NCI-H345 (cell line): ENCODE results near the gene ZDHHC24.
"Not testable (repeated sequence)": the region's sequence is repeated elsewhere in the genome, so short reads cannot be mapped to it uniquely, and the experiment has no call there.

Experiments
- DNase-seq: peaks from one replicate; lab custom pipeline; 2025; lab: John Stamatoyannopoulos, UW

The ZDHHC24 gene

DNA sequence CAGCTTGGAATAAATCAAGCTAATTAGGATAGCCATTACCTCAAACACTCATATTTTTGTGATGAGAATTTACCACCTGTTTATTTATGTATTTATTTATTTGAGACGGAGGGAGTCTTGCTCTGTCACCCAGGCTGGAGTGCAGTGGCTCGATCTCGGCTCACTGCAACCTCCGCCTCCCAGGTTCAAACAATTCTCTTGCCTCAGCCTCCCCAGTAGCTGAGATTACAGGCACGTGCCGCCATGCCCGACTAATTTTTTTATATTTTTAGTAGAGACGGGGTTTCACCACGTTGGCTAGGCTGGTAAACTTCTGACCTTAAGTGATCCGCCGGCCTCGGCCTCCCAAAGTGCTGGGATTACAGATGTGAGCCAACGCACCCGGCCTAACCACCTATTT lies 896 bp downstream of the ZDHHC24 start:
- DNase-seq, result not testable (repeated sequence)

DNA sequence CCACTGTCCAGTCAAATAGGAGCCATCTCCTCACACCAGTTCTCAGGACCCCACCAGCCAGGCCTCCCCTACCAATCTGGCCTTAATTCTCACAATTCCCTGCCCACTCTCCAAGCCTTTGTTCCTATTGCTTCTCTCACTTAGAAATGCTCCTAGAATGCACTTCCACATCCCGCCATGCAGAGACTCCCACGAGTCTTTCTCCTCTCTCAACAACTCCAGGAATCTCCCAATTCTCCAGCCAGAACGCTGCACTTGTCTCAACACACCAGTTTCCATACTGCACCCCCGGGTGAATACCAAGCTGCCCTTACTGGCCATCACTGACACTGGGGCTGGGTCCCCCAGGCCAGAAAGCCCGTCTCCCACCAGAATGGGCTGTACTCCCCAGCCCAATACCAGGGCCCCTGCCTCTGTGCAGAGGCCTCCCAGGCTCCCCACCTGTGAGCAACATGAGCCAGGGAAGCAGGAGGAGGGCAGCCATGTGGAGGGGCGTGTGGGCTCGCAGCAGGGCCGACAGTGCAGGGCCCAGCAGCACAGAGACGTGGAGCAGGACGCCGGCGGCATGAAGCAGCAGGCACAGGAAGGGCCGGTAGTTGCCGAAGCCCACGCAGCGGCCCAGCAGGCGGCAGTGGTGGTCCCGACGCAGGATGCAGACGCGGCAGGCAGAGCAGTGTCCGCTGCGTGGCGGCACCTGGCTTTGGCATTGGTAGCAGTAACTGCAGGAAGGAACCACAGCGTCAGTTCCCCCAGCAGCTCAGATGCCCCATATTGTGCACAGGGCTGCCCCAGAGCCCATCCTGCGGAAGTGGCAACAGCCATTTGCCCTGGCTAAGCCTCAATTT lies 2.4 kb downstream of the ZDHHC24 start:
- no peak for DNase-seq

DNA sequence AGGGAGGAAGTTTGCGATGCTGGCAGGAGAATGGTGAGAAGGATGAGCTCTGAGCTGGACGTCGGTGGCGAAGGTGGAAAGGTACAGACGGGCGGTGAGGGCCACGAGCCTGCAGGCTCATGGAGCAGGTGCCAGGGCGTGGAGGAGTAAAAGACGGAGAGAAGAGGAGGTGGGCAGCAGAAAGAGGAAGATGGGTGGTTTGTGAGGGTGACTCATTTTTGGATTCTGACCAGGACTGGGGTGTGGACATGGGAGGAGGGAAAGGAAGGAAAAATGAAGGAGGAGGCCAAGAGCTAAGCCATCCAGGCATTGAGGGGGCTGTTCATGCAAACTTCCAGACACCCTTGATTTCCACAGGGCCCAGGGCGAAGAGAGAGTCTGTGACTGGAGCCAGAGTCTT lies 3.5 kb downstream of the ZDHHC24 start:
- DNase-seq, result no peak

DNA sequence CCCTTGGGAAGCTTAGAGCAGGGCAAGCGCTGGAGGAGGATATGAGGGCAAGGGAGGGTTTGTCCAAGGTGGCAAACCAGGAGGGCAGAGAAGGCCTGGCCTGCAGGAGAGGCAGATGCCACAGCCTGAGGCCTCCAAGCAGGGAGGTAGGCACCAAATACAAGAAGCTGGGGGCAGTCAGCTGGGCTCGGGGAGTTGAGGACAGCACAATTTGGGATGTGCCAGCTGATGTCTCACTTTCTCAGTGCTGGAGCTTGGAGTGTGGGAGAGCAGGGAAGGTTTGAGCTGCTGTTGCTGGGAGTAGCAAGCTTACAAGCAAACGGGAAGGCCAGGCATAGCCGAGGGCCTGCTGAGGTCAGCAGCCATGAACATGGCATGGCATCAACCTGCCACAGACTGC lies 4.0 kb downstream of the ZDHHC24 start:
- DNase-seq, result no peak

DNA sequence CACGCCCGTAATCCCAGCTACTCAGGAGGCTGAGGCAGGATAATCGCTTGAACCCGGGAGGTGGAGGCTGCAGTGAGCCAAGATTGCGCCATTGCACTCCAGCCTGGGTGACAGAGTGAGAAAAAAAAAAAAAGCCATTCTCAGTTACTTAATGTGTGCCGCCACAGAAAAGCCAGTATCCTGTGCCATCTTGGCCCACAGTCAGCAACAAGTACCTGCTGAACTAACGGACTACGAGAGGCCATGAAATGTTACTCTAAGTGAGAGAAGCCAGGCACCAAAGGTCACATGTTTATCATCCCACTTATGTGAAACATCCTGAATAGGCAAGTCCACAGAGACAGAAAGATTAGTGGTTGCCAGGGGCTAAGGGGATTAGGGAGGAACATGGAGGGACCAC lies 5.2 kb downstream of the ZDHHC24 start:
- not testable (repeated sequence) for DNase-seq

DNA sequence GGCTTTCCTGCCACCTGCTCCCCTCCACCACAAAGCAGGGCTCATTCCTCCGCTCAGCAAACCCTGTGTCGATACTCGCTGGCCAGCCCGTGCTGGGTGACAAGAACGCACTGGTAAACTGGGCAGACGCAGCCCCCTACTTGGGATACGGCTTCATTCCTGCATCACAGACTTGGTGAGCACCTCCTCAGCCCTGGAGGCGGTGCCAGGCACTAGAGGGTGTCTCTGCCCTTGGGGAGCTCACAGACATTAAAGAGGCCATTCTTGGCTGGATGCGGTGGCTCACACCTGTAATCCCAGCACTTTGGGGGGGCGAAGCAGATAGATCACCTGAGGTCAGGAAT lies 6.0 kb downstream of the ZDHHC24 start:
- no peak for DNase-seq

DNA sequence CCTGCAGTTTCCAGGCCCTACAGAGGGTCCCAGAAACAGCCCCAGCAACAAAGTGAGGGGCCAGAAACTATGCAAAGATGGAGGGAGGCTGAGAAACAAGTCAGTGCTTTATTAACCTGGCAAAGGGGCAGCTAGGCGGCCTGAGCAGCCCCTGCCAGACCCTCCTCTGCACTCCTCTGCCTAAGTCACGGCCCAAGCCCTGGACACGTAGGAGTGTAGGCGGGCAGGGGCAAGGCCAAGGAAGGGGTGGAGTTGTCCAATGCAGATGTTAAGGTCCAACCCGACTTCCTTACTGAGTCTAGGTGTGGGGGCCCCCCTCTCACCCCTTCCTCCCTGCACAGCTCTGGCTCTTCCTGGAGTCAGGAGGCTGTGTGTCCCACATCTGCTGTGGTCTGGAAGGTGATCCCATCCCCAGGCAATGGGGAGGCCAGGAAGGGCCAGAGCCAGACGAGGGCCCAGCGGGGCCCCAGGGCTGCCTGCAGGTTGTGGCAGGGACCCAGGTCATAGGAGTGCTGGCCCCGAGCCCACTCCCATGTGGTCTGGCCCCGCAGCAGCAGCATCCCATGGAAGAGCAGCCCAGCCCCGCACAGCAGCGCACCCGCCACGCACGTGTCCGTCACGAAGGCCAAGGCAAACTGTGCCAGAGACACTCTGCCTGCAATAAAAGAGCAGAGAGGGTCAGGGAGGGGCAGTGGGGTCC lies 6.5 kb downstream of the ZDHHC24 start:
- DNase-seq, result no peak

DNA sequence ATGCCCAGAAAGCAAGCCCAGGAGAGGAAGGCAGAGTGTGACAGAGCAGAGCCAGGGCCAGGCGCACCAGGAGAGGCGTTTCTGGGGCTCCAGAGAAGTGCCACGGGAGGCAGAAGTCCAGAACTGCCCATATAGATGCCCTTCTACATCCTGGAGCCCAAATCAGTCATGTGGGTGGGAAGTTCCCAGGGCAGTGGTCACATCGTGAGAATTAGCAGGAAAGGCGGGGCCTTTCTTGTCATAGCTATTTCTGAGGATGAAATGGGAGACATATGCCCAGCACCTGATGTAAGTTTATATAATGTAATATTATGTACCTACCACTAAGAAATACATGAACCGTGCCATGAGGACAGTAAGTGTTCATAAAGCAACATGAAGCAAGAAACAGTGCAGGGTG lies 13.1 kb downstream of the ZDHHC24 start:
- DNase-seq, result no peak

DNA sequence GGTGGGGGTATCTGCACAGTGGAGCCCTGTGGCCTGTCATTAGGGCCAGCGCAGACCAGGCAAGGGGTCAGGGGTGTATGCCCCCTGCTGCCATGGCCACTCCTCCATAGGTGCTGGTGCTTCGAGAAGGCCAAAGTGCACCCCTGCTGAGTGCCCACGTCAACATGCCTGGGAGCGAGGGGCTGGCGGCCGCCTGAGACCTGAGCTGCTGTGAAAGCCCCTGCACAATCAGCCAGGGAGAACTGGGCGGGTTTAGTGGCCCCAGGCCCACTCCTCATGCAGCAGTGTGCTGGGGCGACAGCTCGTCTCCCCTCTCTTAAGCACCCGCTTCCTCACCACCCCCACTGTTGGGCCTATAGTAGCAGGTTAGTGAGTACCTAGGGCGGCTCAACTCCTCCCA lies 14.0 kb downstream of the ZDHHC24 start:
- DNase-seq, result no peak

DNA sequence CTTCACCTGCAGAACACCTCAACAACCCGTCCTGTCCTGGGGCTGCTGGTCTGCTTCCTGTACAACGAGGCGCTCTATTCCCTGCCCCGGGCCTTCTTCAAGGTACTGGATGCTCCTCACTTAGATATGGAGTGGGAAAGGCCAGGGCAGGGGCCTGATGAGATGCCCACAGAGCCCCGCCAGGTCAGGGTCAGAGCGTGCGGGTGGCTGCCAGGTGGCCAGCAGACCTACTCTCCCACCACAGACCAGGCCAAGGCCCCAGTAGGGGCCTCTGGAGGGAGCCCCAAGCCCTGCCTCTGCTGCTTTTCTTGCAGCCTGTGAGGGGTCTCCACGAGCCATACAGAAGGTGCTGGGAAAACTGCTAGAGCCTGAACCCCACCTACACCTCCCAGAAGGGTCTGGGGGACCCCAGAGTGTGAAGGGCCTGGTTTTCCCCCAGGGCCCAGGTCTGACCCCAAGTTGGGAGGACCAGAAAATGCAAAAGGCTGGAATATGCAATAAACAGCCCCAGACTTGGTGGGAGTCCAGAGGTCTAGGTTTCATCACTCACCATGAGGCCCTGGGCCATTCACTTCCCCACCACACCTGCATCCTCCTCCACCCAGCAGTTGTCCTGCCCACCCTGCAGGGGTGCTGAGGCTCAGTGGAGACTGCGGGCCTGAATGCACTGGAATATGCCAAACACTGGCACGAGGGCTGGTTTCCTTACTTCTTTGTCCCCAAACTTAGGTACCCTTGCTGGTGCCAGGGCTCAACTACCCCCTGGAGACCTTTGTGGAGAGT lies 14.7 kb downstream of the ZDHHC24 start:
- DNase-seq, result no peak

DNA sequence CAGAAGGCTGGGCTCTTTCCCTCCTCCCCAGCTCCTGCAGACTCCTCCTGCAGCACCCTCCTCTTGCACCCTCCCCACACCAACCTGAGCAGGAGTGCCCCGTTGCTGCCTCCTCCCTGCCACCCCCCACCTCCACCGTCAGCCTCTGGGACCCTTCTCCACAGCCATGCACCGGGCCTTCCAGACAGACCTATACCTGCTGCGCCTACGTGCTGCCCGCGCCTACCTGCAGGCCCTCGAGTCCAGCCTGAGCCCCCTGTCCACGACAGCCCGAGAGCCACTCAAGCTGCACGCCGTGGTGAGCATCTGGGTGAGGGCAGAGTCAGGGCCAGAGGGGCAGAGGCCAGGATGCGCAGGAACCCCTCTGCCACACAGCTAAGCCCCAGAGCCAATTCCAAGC lies 16.2 kb downstream of the ZDHHC24 start:
- no peak for DNase-seq

DNA sequence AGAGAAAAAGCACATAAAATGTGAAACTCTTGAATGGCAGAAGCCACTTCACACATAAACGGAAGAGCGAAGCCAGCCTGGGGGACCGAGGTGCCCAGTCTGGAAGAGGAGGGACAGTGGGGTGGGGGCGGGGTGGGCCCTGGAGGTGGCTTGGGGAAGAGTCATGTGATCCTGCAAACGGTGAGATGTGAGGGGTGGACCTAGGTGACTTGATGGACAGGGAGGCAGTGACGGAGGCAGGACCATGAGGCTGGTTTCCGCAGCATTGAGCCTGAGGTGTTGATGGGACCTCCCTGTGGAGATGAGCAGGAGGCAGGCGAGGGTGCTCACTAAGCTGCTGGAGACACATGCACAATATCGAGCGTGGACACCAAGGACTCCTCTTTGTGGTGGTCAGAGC lies 16.8 kb downstream of the ZDHHC24 start:
- no peak for DNase-seq

DNA sequence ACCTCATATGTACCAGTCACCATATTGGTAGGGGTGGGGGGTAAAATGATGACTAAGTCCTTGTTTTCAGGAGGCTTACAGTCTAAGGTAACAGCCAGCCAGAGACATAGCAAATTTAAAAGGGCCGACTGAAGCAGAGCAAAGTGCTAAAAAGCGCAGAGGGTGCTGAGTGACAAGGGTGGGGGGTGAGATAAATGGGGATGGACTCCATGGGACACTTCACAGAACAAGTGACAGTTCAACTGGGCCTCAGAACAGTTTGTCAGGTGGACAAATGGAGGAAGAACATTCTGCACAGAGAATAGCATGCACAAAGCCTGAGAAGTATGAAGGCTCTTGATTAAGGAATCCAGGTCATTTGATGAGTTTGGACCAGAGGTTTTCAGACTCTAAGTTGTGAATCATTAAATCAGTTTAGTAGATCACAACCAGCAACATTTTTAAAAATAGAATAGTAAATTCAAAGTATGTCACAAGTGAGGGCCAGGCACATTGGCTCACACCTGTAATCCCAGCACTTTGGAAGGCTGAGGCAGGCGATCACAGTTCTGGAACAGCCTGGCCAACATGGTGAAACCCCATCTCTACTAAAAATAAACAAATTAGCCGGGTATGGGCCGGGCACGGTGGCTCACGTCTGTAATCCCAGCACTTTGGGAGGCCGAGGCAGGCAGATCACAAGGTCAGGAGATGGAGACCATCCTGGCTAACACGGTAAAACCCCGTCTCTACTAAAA lies 21.4 kb downstream of the ZDHHC24 start:
- no peak for DNase-seq

DNA sequence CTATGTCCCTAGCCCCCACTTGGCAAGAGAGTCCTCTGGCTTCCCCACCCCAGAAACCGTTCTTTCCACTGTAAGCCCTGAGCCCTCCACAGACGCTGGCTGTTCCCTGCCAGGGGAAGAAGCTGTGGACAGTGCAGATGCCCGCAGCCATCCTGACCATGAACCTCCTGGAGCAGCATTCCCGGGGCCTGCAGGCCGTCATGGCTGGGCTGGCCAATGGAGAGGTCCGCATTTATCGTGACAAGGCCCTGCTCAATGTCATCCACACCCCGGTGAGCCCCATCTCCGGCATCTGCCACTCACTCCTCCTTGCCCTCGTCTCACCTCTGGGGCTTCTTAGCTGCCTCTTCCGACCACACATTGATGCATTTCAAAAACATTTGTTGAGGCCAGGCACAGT lies 22.2 kb downstream of the ZDHHC24 start:
- DNase-seq, result no peak

DNA sequence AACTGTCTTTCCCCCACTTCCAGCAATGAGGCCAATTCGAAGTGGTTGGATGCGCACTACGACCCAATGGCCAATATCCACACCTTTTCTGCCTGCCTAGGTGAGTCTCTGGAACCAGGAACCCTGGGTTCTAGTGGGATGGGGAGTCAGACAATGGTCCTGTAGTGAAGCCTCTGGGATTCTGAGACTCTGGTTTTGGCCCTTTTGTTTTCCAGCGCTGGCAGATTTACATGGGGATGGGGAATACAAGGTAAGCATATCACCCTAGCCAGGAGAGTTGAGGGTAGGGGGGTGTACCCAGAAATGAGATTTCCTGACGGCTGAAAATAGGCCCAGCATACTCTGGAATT lies 34.9 kb downstream of the ZDHHC24 start:
- DNase-seq, result no peak

DNA sequence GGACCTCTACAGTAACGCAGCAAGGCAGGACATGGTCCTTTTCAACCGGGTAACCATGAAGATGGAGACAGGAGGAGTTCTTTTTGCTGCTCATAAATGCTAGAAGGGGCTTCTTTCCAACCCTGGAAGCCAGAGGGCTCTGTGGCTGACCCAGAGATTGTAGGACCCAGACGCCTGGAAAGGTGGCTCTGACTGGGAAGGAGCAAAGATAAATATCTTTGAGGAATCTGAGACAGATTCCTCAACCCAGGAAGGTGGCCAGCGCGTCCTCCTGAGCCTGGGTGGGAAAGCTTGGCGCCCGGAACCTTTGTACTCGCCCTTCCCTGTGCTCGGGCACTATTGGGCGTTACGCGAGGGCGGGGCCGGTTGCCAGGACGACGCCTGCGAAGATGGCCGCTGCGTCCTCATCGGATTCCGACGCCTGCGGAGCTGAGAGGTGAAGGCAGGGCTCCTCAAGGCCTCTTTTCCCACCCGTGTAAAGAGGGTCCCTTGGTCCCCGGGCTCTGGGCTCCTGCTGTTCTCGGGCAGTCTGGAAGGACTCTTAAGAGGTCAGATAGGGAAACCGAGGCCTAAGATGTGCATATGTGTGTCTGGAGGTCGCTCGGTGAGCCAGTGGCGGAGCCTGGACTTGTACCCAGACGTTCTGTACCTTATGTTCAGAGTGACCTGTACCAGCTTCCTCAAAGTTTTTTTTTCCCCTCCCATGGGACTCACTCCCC lies 35.4 kb downstream of the ZDHHC24 start, which contains the start of gene BBS1:
Gene BBS1 (plus strand): TSS at position 365 of the 719 bp plus-strand sequence. CDS start 25 bp downstream, at position 390.
- peak; percentile 79 for DNase-seq

DNA sequence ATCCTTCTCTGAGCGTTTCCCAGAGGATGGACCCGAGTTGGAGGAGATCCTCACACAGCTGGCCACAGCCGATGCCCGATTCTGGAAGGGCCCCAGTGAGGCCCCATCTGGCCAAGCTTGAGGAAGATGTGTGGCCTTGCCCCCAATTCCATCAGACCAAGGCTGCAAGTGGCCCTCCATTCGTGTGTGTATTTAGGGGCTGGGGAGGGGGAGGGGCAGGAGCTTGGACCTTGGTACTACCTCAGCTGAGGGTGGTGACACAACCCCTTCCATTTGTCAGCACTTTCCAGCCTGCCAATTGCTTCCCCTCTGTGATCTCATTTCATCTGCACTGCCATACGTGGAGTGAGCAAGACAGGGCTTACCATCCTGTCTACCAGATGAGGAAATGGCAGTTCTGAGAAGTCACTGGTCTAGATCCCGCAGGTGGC lies 36.7 kb downstream of the ZDHHC24 start:
- DNase-seq, result no peak

DNA sequence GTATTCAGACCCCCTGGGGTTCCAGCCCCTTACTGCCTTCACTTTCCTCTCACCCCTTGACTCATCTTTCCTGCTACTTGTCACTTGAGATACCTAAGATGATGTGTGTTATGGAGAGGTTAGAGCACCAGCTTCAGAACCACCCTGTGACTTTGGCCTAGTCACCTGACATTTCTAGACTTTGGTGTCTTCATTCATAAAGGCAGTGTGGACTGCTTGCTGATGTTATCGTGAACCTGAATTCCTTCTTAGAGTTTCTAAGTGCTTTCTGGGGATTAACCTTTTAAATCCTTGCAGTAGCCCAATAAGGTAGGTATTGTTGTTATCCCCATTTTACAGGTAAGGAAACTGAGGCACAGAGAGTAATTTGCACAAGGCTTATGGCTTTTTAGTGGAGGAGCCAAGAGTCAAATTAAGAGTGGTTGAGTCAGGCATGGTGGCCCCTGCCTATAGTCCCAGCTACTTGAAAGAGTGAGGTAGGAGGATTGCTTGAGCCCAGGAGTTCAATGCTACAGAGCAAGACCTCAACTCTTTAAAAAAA lies 40.5 kb downstream of the ZDHHC24 start:
- no peak for DNase-seq

DNA sequence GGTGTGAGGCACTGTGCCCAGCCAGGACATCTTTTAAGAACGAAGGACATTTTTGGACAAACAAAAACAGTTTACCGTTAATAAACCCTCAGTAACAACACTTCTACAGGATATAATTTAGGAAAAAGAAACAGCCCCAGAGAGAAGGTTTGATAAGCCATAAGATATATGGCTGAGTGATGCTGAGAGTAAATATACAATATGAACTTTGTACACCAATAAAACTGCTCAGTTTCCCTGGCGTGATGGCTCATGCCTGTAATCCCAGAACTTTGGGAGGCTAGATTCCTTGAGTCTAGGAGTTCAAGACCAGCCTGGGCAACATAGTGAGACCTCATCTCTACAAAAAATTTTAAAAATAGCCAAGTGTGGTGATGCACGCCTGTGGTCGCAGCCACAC lies 47.3 kb downstream of the ZDHHC24 start:
- DNase-seq, result no peak

DNA sequence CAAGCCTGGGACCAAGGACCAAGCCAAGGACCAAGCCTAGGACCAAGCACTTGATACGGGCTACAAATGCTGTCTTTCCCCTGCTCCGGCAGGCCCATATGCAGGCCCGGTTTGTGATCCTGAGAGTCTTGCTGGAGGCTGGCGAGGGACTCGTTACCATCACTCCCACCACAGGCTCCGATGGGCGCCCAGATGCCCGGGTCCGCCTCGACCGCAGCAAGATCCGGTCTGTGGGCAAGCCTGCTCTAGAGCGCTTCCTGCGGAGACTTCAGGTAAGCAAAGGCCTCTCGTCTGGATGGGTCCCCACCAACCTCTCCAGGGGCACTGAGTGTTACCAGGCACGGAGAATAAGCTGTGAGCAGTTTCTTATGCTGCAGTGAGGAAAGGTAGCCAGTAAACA lies 48.6 kb downstream of the ZDHHC24 start:
- DNase-seq, result no peak

DNA sequence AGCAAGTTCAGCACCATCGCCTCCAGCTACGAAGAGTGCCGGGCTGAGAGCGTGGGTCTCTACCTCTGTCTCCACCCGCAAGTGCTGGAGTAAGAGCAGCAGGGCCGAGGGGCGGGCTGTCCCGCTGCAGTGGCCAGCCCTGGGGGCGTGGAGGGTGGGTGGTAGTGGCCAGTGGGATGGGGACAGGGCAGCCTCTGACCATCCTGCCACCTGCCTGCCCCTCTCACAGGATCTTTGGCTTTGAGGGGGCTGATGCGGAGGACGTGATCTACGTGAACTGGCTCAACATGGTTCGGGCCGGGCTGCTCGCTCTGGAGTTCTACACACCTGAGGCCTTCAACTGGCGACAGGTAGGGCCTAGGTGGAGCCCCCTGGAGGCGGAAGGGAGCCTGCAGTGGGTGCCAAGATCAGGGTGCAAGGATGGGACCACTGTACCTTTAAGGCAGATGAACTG lies 50.4 kb downstream of the ZDHHC24 start:
- DNase-seq, result no peak
